HG03439 (cell line): ENCODE measurements around the gene CAPN14.
A peak's percentile ranks its signal among the peaks of the same experiment; 100 is the strongest.

Experiments
- ATAC-seq: cut with Tn5 transposase; IDR thresholded peaks from one replicate; pipeline ENCODE4 v1.9.1; 2021; ENCODE audit warnings: mild to moderate bottlenecking, moderate library complexity; ENCODE audit not compliant: unreplicated experiment

CAPN14 gene

GRCh38 chr2:31227711-31228125 is 10.4 kb upstream of the CAPN14 start:
- ATAC-seq = no peak

GRCh38 chr2:31227110-31227509 is 9.8 kb upstream of the CAPN14 start:
- no peak for ATAC-seq

DNA sequence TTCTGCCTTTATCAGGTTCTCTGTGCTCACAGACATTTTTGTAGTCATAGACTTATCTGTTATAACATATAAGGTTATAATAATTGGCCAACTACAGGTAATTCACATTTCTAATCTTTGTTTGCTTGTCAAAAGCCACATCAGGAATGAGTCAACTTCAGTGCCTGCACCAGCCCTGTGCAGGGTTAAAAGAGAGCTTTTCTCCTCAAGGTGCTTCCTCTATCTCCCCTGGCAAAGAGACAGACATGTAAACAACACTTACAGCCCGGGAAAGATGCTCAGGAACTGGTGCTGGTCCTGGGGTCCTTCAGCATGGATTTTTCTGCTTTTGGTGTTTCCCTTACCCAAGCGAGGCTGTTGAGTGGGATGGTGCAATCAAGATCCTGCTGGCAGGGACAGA is 9.0 kb upstream of the CAPN14 start:
- ATAC-seq = no peak

GRCh38 chr2:31223749-31224148 is 6.4 kb upstream of the CAPN14 start:
- no peak for ATAC-seq

- no peak for ATAC-seq
Measured at GRCh38 chr2:31223026-31223425, 5.7 kb upstream of the CAPN14 start.

GRCh38 chr2:31222071-31222470 is 4.8 kb upstream of the CAPN14 start:
- ATAC-seq = no peak

DNA sequence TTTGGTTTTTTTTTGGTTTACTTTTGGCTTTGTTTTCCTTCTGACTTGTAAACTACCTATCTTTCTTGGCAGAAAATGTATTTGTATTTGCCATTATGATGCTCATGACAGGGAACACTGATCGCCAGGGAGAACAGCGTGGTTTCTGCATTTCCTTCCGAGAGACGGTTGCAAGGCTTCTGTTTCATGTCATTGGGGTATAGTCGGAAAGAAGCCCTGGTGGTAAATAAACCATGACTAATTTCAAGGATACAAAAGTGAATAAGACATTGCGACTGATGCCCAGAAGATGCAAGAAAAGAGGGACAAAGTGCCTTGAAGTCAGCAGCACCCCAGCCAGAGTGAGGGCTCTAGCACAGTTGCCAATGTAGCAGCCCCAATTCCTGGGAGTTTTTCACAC is 4.2 kb upstream of the CAPN14 start:
- no peak for ATAC-seq

DNA sequence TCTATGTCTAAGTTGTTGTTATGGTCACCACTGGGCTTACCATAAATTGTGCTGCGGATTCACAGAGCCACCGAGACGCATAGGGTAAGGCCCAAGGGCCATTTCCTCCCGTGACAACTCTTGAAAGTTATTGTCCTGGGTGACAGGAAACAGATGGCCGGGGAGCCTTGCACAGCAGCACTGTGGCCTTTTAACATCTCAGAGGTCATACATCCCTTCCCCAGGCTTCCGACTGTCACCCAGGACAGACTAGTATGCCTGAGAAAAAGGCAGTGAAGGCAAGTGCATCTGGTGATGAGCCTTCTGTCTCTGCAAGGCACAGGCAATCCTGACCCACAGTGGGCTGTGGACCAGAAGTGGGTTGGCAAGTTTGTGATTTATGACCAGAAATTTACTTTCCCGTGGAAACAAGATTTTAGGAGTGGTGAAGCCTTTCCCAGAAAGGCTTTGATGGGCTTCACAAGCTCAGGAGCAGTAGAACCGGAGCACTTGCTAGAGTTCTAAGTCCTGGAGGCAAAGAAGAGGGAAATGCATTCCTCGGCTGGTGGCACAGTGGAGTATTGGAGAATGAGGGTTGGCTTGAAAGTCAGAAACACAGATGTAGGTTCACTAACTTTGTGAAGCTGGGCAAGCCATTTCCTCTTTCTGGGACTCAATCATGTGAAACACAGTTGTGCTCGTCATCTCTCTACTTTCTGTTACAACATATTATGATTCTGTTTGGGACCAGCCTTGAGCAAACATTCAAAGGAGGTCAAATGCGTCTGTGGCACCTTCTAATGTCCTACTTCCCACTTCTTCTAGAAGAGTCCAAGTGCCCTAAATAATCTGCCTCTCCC is 2.0 kb upstream of the CAPN14 start:
- ATAC-seq = peak; percentile 74

- peak; percentile 43 for ATAC-seq
Measured at GRCh38 chr2:31216734-31217133, 581 bp downstream of the CAPN14 start.

GRCh38 chr2:31214444-31214915 is 2.8 kb downstream of the CAPN14 start:
- ATAC-seq = no peak

DNA sequence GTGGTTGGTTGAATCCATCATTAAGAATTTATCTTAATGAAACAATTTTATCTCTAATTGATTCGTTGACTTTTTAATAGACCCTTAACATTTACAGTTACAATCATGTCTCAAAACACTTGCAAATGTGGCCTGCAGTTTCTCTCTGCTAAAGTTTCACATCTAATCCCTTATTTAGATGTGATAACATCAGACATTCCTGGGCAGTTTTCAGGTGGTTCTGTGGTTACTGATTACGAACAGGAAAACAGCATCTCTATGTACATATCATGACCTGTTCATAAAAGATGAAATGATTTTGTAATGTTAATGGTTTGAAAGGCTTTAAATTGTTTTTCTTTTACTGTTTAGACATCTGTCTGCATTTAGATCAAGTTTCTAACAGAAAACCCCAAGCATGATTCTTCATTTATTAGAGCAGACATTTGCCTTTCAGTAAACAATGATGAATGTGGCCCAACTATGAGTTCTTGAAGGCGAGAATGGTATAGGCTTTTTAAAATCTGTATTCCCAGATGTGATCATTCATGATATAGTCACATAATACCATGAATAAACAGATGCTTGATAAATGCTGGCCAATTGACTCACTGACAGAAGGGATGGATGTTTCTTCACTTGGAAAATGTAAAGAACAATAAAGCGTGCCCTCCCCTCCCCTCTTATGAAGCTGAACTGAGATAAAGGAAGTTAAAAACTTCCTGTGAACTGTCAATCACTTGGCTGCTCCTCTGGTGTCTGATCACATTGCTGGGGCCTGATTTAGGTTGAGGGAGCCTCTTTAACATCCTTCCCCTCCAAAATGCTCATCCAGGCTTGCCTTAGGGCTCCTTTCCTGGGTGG is 3.5 kb downstream of the CAPN14 start:
- ATAC-seq = no peak

- no peak for ATAC-seq
Measured at GRCh38 chr2:31212659-31213600, 4.4 kb downstream of the CAPN14 start.

GRCh38 chr2:31208240-31208639 is 9.1 kb downstream of the CAPN14 start:
- no peak for ATAC-seq

GRCh38 chr2:31207790-31208189 is 9.5 kb downstream of the CAPN14 start:
- no peak for ATAC-seq

- ATAC-seq = no peak
Measured at GRCh38 chr2:31205613-31206012, 11.7 kb downstream of the CAPN14 start.

GRCh38 chr2:31205186-31205585 is 12.1 kb downstream of the CAPN14 start:
- no peak for ATAC-seq

- no peak for ATAC-seq
Measured at GRCh38 chr2:31204783-31205182, 12.5 kb downstream of the CAPN14 start.

GRCh38 chr2:31203916-31204315 is 13.4 kb downstream of the CAPN14 start:
- ATAC-seq = no peak

DNA sequence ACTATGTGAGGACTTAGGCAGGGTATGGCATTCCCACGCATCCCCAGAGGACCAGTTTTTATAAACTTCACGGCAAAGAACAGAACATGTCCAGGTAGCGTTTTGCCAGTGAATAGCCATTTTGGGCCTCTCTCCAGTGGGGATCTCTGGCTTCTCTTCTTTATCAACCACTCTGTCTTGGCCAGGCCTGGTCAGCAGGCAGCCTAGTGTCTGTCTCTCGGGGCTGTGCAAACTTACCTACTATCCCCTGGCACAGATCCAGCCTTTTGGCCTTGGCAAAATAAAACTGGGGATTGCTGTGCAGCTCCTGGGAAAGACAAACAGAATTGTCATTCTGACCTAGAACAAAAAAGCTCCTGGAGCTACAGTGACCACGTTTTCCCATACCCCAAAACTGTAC is 14.5 kb downstream of the CAPN14 start:
- no peak for ATAC-seq

DNA sequence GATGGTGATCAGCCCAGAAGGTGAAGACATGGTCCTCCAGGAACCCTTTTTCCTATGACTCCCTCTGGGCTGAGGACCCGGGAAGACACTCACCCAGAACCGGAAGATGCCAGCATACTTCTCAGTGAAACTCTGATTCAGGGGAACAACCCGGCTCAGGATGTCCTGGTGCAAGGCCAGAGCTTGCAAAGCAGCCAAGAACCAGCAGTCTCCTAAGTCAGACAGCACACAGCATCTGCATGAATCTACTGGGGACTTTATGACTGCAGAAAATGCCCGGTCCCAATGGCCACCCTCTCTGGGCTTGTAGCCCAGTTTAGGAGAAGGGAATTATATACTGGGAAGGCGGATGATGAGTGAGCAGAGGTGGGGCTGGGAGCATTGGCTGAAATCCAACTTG is 15.3 kb downstream of the CAPN14 start:
- no peak for ATAC-seq

GRCh38 chr2:31200972-31201371 is 16.3 kb downstream of the CAPN14 start:
- no peak for ATAC-seq
